Trophoblast cell (in vitro differentiated cells and primary cell): Measurements from ENCODE around the gene EEF1AKMT3.

ENCODE experiments used
- DNase-seq, 2 donors: peaks; one replicate each; pipeline ENCODE4 v3.0.0-alpha.2; 2016
- H2AFZ ChIP-seq: 2 replicates; pipeline ENCODE4 v1.6.1; 2013; ENCODE audit warnings: low read length, moderate library complexity, mild to moderate bottlenecking; ENCODE audit not compliant: insufficient read depth, poor library complexity
- H2AK5ac ChIP-seq: 2 replicates; pipeline ENCODE4 v1.6.1; 2013; ENCODE audit warnings: mild to moderate bottlenecking, low read length
- H2BK120ac ChIP-seq: 2 replicates; pipeline ENCODE4 v1.6.1; 2013; ENCODE audit warnings: low read length, mild to moderate bottlenecking, moderate library complexity; ENCODE audit not compliant: insufficient read depth, poor library complexity
- H2BK12ac ChIP-seq: 2 replicates; pipeline ENCODE4 v1.6.1; 2013; ENCODE audit warnings: mild to moderate bottlenecking, low read length, moderate library complexity
- H2BK5ac ChIP-seq: 2 replicates; pipeline ENCODE4 v1.6.1; 2013; ENCODE audit warnings: low read length, low read depth, moderate library complexity, mild to moderate bottlenecking; ENCODE audit not compliant: poor library complexity
- H3K14ac ChIP-seq: 2 replicates; pipeline ENCODE4 v1.6.1; 2013; ENCODE audit warnings: mild to moderate bottlenecking, low read length
- H3K18ac ChIP-seq: 2 replicates; pipeline ENCODE4 v1.6.1; 2013; ENCODE audit warnings: mild to moderate bottlenecking, low read length
- H3K23ac ChIP-seq: 2 replicates; pipeline ENCODE4 v1.6.1; 2013; ENCODE audit warnings: low read length
- H3K27ac ChIP-seq: 2 replicates; pipeline ENCODE4 v1.5.1; 2013; ENCODE audit warnings: low read depth, mild to moderate bottlenecking, inconsistent platforms, low read length, moderate library complexity
- H3K27me3 ChIP-seq: 2 replicates; pipeline ENCODE4 v1.6.1; 2013; ENCODE audit warnings: inconsistent platforms, mild to moderate bottlenecking, low read length, moderate library complexity; ENCODE audit not compliant: insufficient read depth
- H3K36me3 ChIP-seq, 2 experiments: 1 replicate in 1 of 2; 2 replicates in 1 of 2; pipeline ENCODE4 v1.6.1; 2013; ENCODE audit warnings: low read length in 2 of 2, mild to moderate bottlenecking in 2 of 2, moderate library complexity in 1 of 2; ENCODE audit not compliant: insufficient read depth in 2 of 2, control insufficient read depth in 1 of 2
- H3K4ac ChIP-seq: 2 replicates; pipeline ENCODE4 v1.6.1; 2013; ENCODE audit warnings: low read depth, mild to moderate bottlenecking, low read length, moderate library complexity
- H3K4me1 ChIP-seq, 2 experiments: 1 replicate in 1 of 2; 2 replicates in 1 of 2; pipeline ENCODE4 v1.6.1; 2013; ENCODE audit warnings: low read length in 2 of 2, mild to moderate bottlenecking in 2 of 2, moderate library complexity in 1 of 2; ENCODE audit not compliant: insufficient read depth in 2 of 2, control insufficient read depth in 1 of 2
- H3K4me2 ChIP-seq: 2 replicates; pipeline ENCODE4 v1.6.1; 2013; ENCODE audit warnings: inconsistent platforms, mild to moderate bottlenecking, low read length, moderate library complexity
- H3K4me3 ChIP-seq: 2 replicates; pipeline ENCODE4 v1.5.1; 2013; ENCODE audit warnings: mild to moderate bottlenecking, low read depth, low read length, inconsistent platforms
- H3K79me1 ChIP-seq: one replicate; pipeline ENCODE4 v1.6.1; 2013; ENCODE audit warnings: low read length
- H3K79me2 ChIP-seq: 2 replicates; pipeline ENCODE4 v1.6.1; 2013; ENCODE audit warnings: low read length, mild to moderate bottlenecking; ENCODE audit not compliant: control insufficient read depth, insufficient read depth, poor library complexity
- H3K9ac ChIP-seq: 2 replicates; pipeline ENCODE4 v1.6.1; 2013; ENCODE audit warnings: mild to moderate bottlenecking, low read length
- H3K9me3 ChIP-seq: 2 replicates; pipeline ENCODE4 v1.6.1; 2013; ENCODE audit warnings: low read depth, mild to moderate bottlenecking, control low read depth, inconsistent platforms, low read length; ENCODE audit not compliant: insufficient read depth
- H4K12ac ChIP-seq: 2 replicates; pipeline ENCODE4 v1.6.1; 2013; ENCODE audit warnings: low read depth, mild to moderate bottlenecking, low read length, moderate library complexity
- H4K8ac ChIP-seq: 2 replicates; pipeline ENCODE4 v1.6.1; 2013; ENCODE audit warnings: low read depth, mild to moderate bottlenecking, low read length, moderate library complexity
- H4K91ac ChIP-seq: one replicate; pipeline ENCODE4 v1.6.1; 2013; ENCODE audit warnings: low read depth, mild to moderate bottlenecking, low read length, moderate library complexity
- WGBS: extraction: QIAGEN DNeasy Blood & Tissue Kit; methylation state at CpG from one replicate; pipeline ENCODE4 v1.1.7; 2013; ENCODE audit warnings: missing lambda C conversion rate; ENCODE audit not compliant: insufficient read length, insufficient coverage; ENCODE audit errors: extremely low coverage; 5-methylcytosine and 5-hydroxymethylcytosine counted together

The EEF1AKMT3 gene

DNA sequence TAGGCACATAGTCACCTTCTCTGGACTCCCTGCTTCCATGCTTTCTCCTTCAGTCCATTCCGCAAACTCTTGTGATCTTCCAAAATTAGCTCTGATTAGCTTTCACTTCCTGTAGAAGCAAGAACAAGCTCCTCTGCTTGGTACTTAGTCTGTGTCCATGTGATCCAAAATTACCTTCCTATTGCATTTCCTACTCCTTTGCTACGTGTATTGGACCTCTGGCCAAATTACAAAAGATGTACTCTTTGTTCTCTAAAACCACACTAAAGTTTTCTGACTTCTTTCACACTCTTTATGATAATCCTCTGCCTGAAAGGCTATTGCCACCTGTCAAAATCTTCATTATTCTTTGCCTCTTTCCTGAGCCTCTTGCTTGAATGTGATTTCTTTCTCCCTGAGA lies 9.4 kb downstream of the EEF1AKMT3 start:
- no peak overlapping the region for H4K8ac ChIP-seq
- WGBS = no CpG with 5 or more reads among the region's 2 CpGs
- peaks cover 7% of the 10 kb centered on the region for H3K79me2 ChIP-seq
- peaks cover 3% of the 10 kb centered on the region for H3K79me1 ChIP-seq
- no peak overlapping the region for H2AK5ac ChIP-seq
- no peak overlapping the region for H4K12ac ChIP-seq
- no peak overlapping the region for H3K23ac ChIP-seq
- no peak overlapping the region for H3K27ac ChIP-seq
- peaks cover 3 to 13% of the 10 kb centered on the region in 2 experiments for H3K36me3 ChIP-seq
- H3K4me3 ChIP-seq = no peak overlapping the region
- no peak overlapping the region for H3K18ac ChIP-seq
- DNase-seq = no peak
- H2BK120ac ChIP-seq = no peak overlapping the region
- H4K91ac ChIP-seq = no peak overlapping the region
- H3K9ac ChIP-seq = no peak overlapping the region
- H3K4ac ChIP-seq = no peak overlapping the region
- H2BK12ac ChIP-seq = no peak overlapping the region
- peaks cover 0 to 3% of the 10 kb centered on the region in 2 experiments for H3K4me1 ChIP-seq
- H2AFZ ChIP-seq = no peak overlapping the region
- no peak overlapping the region for H3K4me2 ChIP-seq
- H3K14ac ChIP-seq = no peak overlapping the region
- H2BK5ac ChIP-seq = no peak overlapping the region
- no peaks in the 10 kb centered on the region for H3K9me3 ChIP-seq
- no peaks in the 10 kb centered on the region for H3K27me3 ChIP-seq

DNA sequence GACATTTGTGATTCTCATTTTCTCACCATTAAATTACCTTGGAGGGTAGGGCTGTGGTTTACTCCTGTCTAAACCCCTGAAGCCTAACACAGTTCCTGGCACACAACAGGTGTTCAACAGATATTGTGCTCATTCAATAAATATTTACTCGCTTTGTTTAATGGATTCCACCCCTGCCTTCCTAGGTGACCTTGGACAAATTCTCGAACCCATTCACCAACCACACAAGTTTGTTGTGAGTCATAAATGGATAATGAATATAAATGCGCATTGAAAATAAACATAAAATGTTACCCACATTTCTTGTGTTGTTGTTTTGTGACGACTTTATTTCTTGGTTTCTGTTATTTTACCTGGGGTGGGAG lies 9.8 kb downstream of the EEF1AKMT3 start:
- DNase-seq = no peak
- Histone ChIP-seq H2BK5ac (no peak overlapping the region), H2AFZ (no peak overlapping the region), H3K4me3 (no peak overlapping the region), H3K18ac (no peak overlapping the region), H3K27ac (no peak overlapping the region), H4K8ac (no peak overlapping the region), H3K9ac (no peak overlapping the region), H4K91ac (no peak overlapping the region), H2AK5ac (no peak overlapping the region), H3K23ac (no peak overlapping the region), H4K12ac (no peak overlapping the region), H3K4me1 (peaks cover 0 to 3% of the 10 kb centered on the region in 2 experiments), H2BK120ac (no peak overlapping the region), H3K79me2 (peaks cover 7% of the 10 kb centered on the region), H3K27me3 (no peaks in the 10 kb centered on the region), H3K79me1 (peaks cover 3% of the 10 kb centered on the region), H2BK12ac (no peak overlapping the region), H3K9me3 (no peaks in the 10 kb centered on the region), H3K36me3 (peaks cover 3 to 16% of the 10 kb centered on the region in 2 experiments), H3K4me2 (no peak overlapping the region), H3K14ac (no peak overlapping the region), H3K4ac (no peak overlapping the region)
- no CpG with 5 or more reads among the region's 4 CpGs for WGBS

DNA sequence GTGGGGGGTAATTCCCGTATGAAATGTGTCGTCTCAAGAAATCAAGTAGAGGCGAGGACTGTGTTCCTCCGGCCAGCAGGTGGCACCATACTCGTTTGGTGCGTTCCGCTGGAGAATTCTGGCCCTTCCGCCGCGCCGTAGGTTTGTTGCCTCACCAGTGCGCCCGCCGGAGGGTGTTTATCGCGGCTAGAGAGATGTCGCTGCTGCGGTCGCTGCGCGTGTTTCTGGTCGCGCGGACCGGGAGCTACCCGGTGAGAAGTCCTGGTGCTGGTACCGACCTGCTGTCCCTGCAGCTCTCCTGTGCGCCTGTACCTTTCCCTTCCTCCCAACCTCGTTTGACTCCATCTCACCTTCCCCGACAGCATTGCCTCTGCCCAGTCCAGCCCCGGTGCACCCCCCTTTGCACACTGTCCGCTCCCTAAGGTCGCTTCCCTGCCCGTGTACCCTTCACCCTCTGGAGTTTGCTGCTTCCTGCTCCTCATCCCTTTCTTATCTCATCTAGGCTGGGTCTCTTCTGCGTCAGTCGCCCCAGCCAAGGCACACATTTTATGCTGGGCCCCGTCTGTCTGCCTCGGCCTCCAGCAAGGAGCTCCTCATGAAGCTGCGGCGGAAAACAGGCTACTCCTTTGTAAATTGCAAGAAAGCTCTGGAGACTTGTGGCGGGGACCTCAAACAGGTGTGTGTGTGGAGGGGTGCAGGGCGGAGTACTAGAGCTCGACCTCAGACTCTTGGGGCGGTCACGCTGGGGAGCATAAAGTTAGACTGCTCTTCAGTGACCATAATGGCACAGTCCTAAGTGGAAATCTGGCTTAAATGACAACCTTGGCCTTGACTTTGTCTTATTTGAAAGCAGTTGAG lies 10.4 kb downstream of the EEF1AKMT3 start, which contains the start of gene TSFM:
Gene TSFM, plus strand, starts transcription at position 180 of the 858 bp plus-strand sequence. Its CDS starts 15 bp downstream, at position 195.
- Histone ChIP-seq H3K18ac (peak within 1 kb of the TSS; percentile 62), H2BK12ac (no peak within 1 kb of the TSS), H3K79me2 (peaks cover 7% of the 10 kb centered on the region), H3K27me3 (no peaks in the 10 kb centered on the region), H3K4me1 (peaks cover 0 to 3% of the 10 kb centered on the region in 2 experiments), H3K36me3 (peaks cover 6 to 17% of the 10 kb centered on the region in 2 experiments), H3K4ac (peak within 1 kb of the TSS; percentile 91), H2AK5ac (no peak within 1 kb of the TSS), H2BK120ac (no peak within 1 kb of the TSS), H3K23ac (no peak within 1 kb of the TSS), H2BK5ac (peak within 1 kb of the TSS; percentile 22), H3K4me2 (peak within 1 kb of the TSS; percentile 73), H3K4me3 (peak within 1 kb of the TSS; percentile 88), H3K9me3 (no peaks in the 10 kb centered on the region), H3K79me1 (peaks cover 3% of the 10 kb centered on the region), H4K8ac (peak within 1 kb of the TSS; percentile 95), H3K27ac (no peak within 1 kb of the TSS), H2AFZ (peak within 1 kb of the TSS; percentile 58), H3K14ac (peak within 1 kb of the TSS; percentile 59), H3K9ac (peak within 1 kb of the TSS; percentile 91), H4K91ac (peak within 1 kb of the TSS; percentile 25), H4K12ac (peak within 1 kb of the TSS; percentile 66)
- DNase-seq = peak; percentile 90 to 100
- WGBS = no CpG with 5 or more reads among the region's 45 CpGs

DNA sequence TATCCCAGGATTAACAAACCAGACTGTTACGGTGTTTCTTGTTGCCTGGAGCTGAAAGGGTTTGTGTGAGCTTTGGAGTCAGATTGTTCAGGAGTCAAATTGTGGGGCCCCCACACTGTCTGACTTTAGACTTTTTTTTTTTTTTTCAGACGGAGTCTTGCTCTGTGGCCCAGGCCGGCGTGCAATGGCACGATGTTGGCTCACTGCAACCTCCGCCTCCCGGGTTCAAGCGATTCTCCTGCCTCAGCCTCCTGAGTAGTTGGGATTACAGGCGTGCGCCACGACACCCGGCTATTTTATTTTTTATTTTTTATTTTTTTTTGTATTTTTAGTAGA lies 11.0 kb downstream of the EEF1AKMT3 start:
- no peak overlapping the region for H4K91ac ChIP-seq
- H3K4me3 ChIP-seq = no peak overlapping the region
- no peak overlapping the region for H3K27ac ChIP-seq
- H2BK12ac ChIP-seq = no peak overlapping the region
- no peak overlapping the region for H2AK5ac ChIP-seq
- H3K9me3 ChIP-seq = no peaks in the 10 kb centered on the region
- H3K36me3 ChIP-seq = peaks cover 9 to 18% of the 10 kb centered on the region in 2 experiments
- H3K79me2 ChIP-seq = peaks cover 7% of the 10 kb centered on the region
- peak overlapping the region; percentile 73 for H3K4me2 ChIP-seq
- H3K9ac ChIP-seq = no peak overlapping the region
- no peak overlapping the region for H3K14ac ChIP-seq
- H2BK120ac ChIP-seq = no peak overlapping the region
- H3K4me1 ChIP-seq = peaks cover 0 to 3% of the 10 kb centered on the region in 2 experiments
- DNase-seq = no peak
- peak overlapping the region; percentile 91 for H3K4ac ChIP-seq
- no peak overlapping the region for H4K12ac ChIP-seq
- no peak overlapping the region for H2AFZ ChIP-seq
- H3K27me3 ChIP-seq = no peaks in the 10 kb centered on the region
- H3K23ac ChIP-seq = no peak overlapping the region
- WGBS = no CpG with 5 or more reads among the region's 12 CpGs
- H3K18ac ChIP-seq = no peak overlapping the region
- H4K8ac ChIP-seq = no peak overlapping the region
- no peak overlapping the region for H2BK5ac ChIP-seq
- peaks cover 3% of the 10 kb centered on the region for H3K79me1 ChIP-seq
